OCI-LY3 (cell line): ENCODE measurements around the gene TRIP4.

Experiments
- CTCF ChIP-seq: fragments of 200-600, 300-600 bp; sonication (generic); IDR thresholded peaks from 2 replicates; pipeline ENCODE4 v1.5.1; 2014; ENCODE audit warnings: antibody characterized with exemption, low read length, low read depth
- EZH2phosphoT487 ChIP-seq: fragments of 200-600 bp; shearing (Covaris generic); IDR thresholded peaks from 2 replicates; pipeline ENCODE4 v1.6.1; 2018; ENCODE audit warnings: antibody characterized with exemption, mixed run types, low read depth

- no peak for TF ChIP-seq CTCF
- TF ChIP-seq EZH2phosphoT487, result no peak
Observed at GRCh38 chr15:64466408-64467141, 78.9 kb downstream of the TRIP4 start.
